H1 (cell line): Measurements from ENCODE around the gene CBFB. TPM values are rescaled to one million over a fixed set of nuclear protein-coding genes. Genes with fewer than 3 reads are reported as not detected.

Experiments
- ASH2L ChIP-seq: fragments of 200-600, 300-600 bp; sonication (generic); IDR thresholded peaks from one replicate; pipeline ENCODE4 v1.7.1; 2017; ENCODE audit warnings: low read length
- ATF2 ChIP-seq: IDR thresholded peaks from 2 replicates; pipeline ENCODE4 v1.6.1; 2012; ENCODE audit warnings: low read length, inconsistent platforms
- CBX5 ChIP-seq: fragments of 300-800, 300-1000 bp; sonication (generic); IDR thresholded peaks from 2 replicates; pipeline ENCODE4 v1.7.1; 2016; ENCODE audit warnings: antibody characterized with exemption, low read length, low read depth
- EGR1 ChIP-seq: IDR thresholded peaks from 2 replicates; pipeline ENCODE4 v1.6.1; 2011; ENCODE audit warnings: low read depth, low read length, borderline replicate concordance
- EP300 ChIP-seq, 2 experiments: IDR thresholded peaks; 1 replicate in 1 of 2; 2 replicates in 1 of 2; pipeline ENCODE4 v1.6.1; 2011 to 2012; ENCODE audit warnings: low read depth in 2 of 2, low read length in 2 of 2, mild to moderate bottlenecking in 2 of 2, borderline replicate concordance in 1 of 2, inconsistent platforms in 1 of 2, moderate library complexity in 1 of 2
- MAX ChIP-seq: IDR thresholded peaks from 2 replicates; pipeline ENCODE4 v1.6.1; 2012; ENCODE audit warnings: inconsistent platforms
- RAD21 ChIP-seq, 2 experiments: IDR thresholded peaks in 1 of 2; conservative IDR thresholded peaks in 1 of 2; 2 replicates each; pipeline ENCODE4 v1.6.1; 2011; ENCODE audit warnings: low read depth in 2 of 2, low read length in 2 of 2, improper control_type of control experiment in 1 of 2, inconsistent platforms in 1 of 2, mild to moderate bottlenecking in 1 of 2, moderate library complexity in 1 of 2
- RFX5 ChIP-seq: IDR thresholded peaks from 2 replicates; pipeline ENCODE4 v1.6.1; 2011; ENCODE audit warnings: low read depth, low read length, improper control_type of control experiment, borderline replicate concordance
- RXRA ChIP-seq: IDR thresholded peaks from 2 replicates; pipeline ENCODE4 v1.6.1; 2011; ENCODE audit warnings: low read depth, mild to moderate bottlenecking, low read length, moderate library complexity; ENCODE audit not compliant: insufficient read depth
- polyA plus RNA-seq, 7 experiments: library from polyadenylated mRNA; depleted of rRNA in 3 of 7; stranded (reverse) in 5 of 7; unstranded in 2 of 7; fragments of >200 nt in 5 of 7; fragments of 200-250 nt in 2 of 7; gene quantifications; 1 replicate in 5 of 7; 2 replicates in 1 of 7; 4 replicates in 1 of 7; pipeline versions ENCODE4 v1.2.1 to v1.2.3, GENCODE V29; 2011 to 2013; ENCODE audit warnings: missing spikeins in 2 of 7, mixed read lengths in 2 of 7
- total RNA-seq: library from RNA; stranded (reverse); fragmentation: NEBNext Ultra II Directional; extraction: Animal tissue kit (Norgen Biotek cat#: 25700); gene quantifications from 2 replicates; pipeline ENCODE4 v1.2.1, GENCODE V29; 2021

The CBFB gene
- total and polyA plus RNA-seq, 2 of the 8 experiments (the other 6 are each of a cell fraction or from before 2014, with no cell fraction given) = 11.5 to 31.6 TPM

DNA sequence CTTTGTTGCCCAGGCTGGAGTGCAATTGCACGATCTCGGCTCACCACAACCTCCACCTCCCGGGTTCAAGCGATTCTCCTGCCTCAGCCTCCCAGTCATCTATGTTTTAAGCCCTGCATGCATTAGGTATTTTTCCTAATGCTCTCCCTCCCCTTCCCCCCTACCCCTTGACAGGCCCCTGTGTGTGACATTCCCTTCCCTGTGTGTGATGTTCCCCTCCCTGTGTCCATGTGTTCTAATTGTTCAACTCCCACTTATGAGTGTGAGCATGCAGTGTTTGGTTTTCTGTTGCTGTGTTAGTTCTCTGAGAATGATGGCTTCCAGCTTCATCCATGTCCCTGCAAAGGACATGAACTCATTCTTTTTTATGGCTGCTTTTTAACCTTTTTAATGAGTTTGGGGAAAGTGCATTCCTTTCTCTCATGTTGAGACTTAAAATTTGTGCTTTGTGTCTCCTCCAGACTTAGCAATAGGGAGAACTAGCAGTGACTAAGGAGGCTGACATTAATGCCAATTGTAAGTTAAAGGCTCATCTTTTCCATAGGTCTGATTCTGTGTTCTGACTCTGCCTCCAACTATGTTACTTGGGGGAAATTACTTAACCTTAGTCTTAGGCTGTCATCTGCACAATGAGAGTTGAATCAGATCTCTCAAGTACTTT lies 63.1 kb downstream of the CBFB start (continued):
- TF ChIP-seq ATF2 (no peak), RAD21 (IDR thresholded peaks at IDR 0.05 in 1 of 2, conservative IDR thresholded peaks at IDR 0.05 in 1 of 2; ENCODE audit: low read depth in 2 of 2, low read length in 2 of 2) (no peak), EGR1 (no peak), EP300 (IDR thresholded peaks at IDR 0.05; ENCODE audit: borderline replicate concordance in 1 of 2, low read depth in 2 of 2, low read length in 2 of 2) (no peak), RFX5 (no peak), ASH2L (no peak), MAX (no peak), RXRA (no peak), CBX5 (no peak)
